ENCODE results near the gene BUB1B.
A peak's percentile ranks its signal among the peaks of the same experiment; 100 is the strongest.

The BUB1B gene

DNA sequence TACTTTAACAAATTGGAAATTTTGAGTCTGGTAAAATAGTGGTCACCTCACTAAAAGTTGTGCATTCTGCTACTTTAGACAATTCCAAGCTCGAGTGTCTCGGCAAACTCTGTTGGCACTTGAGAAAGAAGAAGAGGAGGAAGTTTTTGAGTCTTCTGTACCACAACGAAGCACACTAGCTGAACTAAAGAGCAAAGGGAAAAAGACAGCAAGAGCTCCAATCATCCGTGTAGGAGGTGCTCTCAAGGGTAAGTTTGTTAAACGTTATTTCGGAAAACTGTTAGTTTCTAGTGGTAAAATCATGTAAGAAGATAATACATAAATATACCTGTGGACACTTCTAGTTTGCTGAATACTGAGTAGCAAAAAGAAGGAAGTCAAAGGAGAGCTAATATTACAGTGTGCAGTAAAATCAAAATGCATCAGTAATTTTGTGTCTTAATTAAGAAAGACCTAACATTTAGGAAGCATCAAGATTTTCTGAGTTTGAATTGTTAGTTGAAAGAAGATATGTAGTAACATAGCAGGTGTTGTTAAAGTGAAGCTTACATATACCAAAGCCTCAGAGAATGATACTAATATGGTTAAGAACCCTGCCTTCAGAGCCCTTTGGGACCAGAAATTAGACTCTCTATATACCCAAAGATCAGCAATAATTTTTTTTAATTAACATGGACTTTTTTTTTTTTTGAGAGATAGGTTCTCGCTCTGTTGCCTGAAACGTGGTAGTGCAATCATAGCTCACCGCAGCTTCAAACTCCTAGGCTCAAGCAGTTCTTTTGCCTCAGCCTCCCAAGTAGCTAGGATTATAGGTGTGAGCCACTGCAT is 23.0 kb downstream of the BUB1B start:
- DNase-seq = no peak

GRCh38 chr15:40190591-40190990 is 29.7 kb downstream of the BUB1B start:
- no peak for DNase-seq

DNA sequence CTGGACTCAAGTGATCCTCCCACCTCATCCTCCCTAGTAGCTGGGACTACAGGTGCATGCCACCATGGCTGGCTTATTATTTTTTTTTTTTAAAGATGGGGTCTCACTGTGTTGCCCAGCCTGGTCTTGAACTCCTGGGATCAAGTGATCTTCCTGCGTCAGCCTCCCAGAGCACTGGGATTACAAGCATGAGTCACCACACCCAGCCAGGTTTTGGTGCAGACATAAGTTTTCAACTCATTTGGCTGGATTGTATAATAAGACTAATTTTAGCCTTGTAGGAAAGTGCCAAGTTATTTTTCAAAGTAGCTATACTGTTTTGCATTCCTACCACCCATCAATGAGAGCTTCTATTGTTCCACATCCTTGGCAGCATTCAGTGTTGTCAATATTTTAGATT is 32.1 kb downstream of the BUB1B start:
- no peak for DNase-seq

GRCh38 chr15:40197434-40197833 is 36.6 kb downstream of the BUB1B start:
- DNase-seq = no peak

DNA sequence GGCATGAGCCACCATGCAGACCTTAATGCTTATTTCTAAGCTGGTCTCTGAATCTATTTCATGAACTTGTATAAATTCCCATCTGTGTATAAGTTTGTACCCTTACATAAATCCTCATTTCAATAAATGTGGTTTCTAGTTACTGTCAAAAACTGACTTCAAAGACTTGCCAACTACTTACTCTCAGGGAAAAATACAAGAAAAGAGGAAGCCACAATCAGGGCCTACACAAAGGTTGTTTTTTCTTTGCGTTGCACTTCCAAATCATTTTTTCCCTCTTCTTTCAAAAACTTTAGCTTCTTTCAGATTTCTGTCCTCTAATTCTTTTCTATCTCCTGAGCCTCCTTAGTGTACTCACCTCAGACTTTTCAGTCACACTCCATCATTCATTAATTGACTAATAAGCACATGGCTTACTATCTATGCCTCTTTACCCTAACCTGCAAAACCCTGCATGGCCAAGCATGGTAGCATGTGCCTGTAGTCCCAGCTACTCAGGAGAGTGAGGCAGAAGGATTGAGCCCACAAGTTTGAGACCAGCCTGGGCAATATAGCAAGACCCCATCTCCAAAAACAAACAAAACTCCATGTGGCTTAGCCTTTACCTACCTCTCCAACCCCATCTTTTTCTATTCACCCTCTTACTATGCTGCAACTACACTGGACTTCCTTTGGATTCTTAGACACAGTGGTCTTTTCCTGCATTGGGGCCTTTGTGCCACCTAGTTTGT is 37.7 kb downstream of the BUB1B start:
- DNase-seq = no peak

GRCh38 chr15:40204100-40204499 is 43.2 kb downstream of the BUB1B start:
- no peak for DNase-seq

DNA sequence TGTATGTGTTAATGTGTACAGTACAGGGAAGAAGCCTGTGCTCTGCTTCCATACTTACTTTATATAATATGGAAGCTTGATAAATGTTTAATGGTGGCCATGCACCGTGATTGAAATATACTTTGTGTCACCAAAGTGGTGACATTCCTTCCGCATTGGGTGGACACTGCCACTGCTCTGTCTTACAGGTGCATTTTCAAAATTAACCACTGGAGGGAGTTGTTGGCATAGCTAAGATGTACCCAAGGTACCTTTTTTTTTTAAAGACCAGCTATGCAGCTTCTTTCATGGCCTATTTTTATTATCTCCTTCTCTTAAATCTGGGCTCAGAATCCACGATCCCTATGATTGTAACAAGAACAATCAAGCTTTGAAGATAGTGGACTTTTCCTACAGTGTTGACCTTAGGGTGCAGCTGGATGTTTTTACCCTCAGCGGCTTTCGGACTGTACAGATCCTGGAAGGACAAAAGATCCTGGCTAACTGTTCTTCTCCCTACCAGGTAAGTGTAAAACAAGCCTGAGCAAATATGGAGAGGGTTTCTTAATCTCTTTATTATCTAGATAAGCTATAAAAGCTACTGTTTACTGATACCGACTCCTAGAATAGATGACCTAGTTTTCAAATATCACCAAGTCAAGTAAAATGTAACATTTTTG is 56.4 kb downstream of the BUB1B start:
- peak; percentile 90 to 92 for DNase-seq

DNA sequence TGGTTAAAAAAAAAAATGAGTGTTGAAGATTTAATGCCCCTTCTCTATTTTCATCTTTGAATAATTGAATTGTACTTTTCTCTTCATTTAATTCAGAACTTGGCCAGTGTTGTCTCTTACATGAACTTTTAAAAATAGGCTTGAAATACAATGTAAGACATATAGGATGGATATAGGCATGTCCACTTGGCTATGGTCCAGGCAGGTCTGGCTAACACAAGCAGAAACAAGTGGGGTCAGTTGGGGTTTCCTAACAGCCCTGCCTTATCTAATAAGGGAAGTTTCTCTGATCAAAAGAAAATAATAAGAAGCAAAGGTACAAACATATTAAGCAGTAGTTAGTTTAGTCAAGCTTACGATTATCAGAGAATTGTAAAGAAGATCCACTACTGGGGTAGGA is 58.9 kb downstream of the BUB1B start:
- no peak for DNase-seq

GRCh38 chr15:40222131-40222530 is 61.3 kb downstream of the BUB1B start:
- DNase-seq = no peak

GRCh38 chr15:40226736-40227135 is 65.9 kb downstream of the BUB1B start:
- no peak for DNase-seq

GRCh38 chr15:40229316-40229715 is 68.4 kb downstream of the BUB1B start:
- no peak for DNase-seq

- no peak for DNase-seq
These were observed 69.1 kb downstream of the BUB1B start for GRCh38 chr15:40229956-40230355.

DNA sequence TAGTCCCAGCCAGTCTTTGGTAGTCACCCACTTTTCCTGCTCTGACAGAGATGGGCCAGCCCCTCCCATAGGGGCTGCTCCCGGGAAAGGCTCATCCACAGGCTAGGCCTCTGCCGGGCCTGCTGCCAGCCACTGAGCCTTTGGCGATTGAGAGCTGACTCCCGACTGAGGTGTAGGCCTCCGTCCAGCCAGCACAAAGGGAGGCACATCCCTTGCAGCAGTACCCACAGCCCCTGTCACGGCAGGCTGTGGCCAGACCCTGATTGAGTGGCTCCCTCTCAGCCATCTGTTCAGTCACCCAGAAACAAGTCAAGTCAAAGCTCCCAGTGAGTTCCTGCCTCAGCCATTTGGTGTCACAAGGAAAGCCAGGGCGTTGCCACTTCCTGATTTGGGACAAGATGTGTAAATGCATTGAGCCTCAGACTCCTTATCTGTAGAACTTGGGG is 71.8 kb downstream of the BUB1B start:
- DNase-seq = peak; percentile 69 to 79

DNA sequence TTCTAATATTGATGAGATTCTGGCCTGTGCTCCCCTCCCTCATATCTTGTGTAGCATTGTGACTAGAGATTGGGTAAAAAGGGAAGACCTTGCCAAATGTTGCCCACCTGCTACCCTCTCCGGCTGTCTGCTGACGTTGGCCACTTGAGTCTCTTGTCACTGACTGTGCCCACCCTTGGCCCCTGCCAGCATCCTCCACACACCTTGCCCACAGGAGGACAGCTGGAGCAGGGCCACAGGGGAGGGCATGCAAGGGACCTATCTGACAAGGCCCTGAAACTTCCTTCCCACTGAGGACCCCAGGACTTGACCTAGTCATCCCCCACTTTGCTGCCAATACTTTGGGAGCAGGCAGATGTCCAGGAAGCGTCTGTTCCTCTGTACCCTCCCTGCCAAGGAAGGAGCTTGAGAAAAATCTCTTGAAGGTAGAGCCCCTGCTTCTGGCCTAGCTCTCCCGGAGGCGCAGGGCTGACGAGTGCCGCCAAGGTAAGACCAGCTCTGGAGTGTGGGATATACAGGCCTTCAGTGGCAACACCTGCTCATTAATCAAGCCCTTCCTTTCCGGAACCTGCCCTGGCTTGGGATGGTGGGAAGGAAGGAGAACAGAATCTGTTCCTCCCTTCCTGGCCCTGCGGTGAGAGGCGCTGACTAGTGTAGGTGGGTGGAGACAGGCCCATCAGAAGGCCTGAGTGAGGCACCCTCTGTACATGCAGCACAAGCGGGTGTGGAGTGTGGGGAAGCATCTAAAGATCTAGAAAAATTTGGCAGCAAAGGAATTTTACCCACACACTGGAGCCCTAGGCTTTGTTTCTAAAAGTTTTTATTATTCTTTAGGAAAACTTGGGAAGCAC is 73.1 kb downstream of the BUB1B start:
- peak; percentile 25 to 63 for DNase-seq

DNA sequence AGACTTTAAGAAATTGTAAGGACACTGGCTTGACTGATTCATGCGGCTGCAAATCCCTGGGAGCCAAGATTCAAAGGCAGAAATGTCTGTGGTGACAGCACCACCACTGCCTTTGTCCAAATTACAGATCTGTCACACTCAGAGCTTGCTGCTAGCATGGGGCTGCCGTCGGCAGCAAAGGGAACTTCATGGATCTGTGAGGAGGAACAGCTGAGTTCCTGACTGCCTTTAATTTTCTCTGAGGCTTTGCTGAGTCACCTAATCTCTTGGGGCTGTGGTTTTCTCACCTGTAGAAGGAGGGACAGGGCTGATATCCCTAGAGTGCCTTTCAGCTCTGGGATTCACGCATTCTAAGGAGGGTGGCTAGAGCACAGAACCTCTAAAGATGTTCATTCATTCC is 73.9 kb downstream of the BUB1B start:
- peak; percentile 59 to 76 for DNase-seq

GRCh38 chr15:40235201-40235885 is 74.5 kb downstream of the BUB1B start:
- peak; percentile 59 to 60 for DNase-seq

- DNase-seq = peak; percentile 21 to 22
These were observed 77.9 kb downstream of the BUB1B start, which contains the start of gene PAK6 for GRCh38 chr15:40238532-40239403. TSS of gene PAK6 (plus strand) at chr15:40239063. CDS start at chr15:40264786, 25,723 bp downstream.

DNA sequence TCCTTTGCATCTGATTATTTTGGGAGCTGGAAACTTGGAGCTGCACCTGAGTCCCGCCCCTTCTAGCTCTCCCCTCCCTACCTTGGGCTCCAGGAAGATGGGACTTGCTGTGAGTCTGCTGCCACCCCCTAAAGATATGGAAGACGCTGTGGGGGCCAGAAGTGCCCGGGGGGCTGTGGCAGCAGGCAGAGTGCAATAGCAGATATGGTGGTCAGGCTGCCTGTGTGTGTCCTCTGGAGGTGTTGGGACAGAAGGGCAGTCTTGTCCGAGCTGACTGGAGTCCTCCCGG is 78.5 kb downstream of the BUB1B start:
- DNase-seq = no peak

DNA sequence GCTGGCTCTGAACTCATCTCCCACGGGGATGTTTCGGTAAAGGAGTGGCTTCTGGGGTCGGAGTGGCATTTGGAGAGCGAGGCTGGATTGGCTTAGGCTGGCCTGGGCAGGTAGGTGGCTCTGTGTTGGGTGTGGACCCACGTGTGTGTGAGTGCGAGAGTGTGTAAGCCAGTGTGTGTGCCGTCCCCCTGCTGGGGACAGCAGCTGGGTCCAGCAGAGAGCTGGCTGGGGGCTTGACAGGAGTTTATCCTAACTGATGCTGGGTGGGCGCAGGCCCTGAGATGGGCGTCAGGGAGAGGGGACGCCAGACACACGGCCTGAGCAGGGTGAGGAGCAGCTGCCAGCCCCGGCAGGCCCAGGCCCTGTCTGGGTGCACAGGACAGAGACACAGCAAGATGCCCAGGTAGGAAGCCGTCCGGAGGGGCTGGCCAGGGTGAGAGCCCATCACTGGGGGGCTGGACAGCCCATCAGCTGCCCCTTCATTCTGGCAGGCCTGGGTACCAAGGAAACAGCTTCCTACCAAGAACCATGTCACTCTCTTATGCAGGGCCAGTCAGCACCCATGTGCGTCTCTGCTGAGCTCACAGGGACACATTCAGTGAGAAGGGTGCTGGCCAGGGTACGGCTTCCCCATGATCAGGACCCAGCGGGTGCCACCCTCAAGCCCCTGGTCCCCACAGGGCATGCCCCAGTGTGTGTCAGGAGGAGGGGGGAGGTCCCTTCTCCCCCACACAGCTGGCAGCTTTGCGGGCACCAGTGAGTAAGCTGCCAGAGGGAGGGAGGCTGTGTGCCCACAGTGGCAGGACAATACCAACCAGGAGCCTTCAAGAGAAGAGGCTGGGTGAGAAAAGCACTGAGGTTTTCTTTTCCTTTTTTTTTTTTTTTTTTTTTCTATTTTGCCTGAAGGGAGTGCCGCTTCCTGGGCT is 79.1 kb downstream of the BUB1B start:
- no peak for DNase-seq
